ENCODE data around the gene SCG3. TPM values are rescaled to one million over a fixed set of nuclear protein-coding genes. Genes with fewer than 3 reads are reported as not detected.

SCG3 gene
- total and polyA plus RNA-seq, 2 of the 13 experiments (the other 11 are each of a cell fraction or from before 2014, with no cell fraction given), result not detected

DNA sequence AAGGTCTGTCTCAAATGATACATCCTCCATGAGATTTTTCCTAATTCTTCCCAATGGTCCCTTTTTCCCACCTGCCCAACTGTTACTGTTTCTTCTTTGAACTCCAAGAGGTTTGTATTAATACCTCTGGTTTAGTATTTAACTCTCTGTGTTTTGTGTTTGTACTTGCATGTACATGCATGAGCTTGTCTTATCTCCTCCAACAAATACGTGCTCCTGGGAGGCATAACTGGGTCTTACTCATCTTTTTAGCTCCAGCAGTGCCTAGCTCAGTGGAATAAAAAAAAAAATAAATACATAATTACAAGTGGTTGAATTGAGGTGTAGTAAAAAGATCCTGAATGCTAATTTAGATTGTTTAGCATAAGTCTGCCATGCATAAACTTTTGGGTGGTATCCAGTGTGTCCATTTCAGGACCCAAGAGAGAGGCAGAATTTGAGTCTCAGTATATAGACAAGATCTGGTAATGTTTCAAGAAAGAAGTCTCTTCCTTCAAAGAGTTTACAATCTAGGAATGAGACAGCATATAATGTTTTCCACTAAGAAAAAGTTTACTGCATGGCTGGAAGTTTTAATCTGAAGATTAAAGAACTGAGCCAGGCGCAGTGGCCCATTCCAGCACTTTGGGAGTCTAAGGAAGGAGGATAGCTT, 57.9 kb downstream of the SCG3 start:
- Histone ChIP-seq H3K9me3 (ENCODE audit: low read length) (no peaks in the 10 kb centered on the region), H2AFZ (ENCODE audit: low read length) (no peak overlapping the region), H3K27me3 (ENCODE audit: control insufficient read depth in 1 of 2, insufficient read depth in 2 of 2, low read length in 2 of 2) (peaks cover 0 to 38% of the 10 kb centered on the region in 2 experiments; a peak in 3 of 5 replicates), H3K4me3 (replicated peaks in 1 of 3; ENCODE audit: insufficient read depth in 1 of 3, low read depth in 2 of 3, low read length in 3 of 3) (no peak overlapping the region), H3K4me1 (ENCODE audit: insufficient read depth, low read length) (no peaks in the 10 kb centered on the region), H3K79me2 (ENCODE audit: insufficient read depth, low read length) (no peaks in the 10 kb centered on the region), H3K36me3 (replicated peaks in 1 of 2; ENCODE audit: control insufficient read depth in 1 of 2, insufficient read depth in 2 of 2, low read length in 2 of 2) (no peaks in the 10 kb centered on the region), H4K20me1 (ENCODE audit: insufficient read depth, low read length) (no peaks in the 10 kb centered on the region), H3K9ac (ENCODE audit: insufficient read depth, low read depth, low read length) (no peak overlapping the region), H3K4me2 (ENCODE audit: low read depth, low read length) (no peak overlapping the region), H3K27ac (ENCODE audit: extremely low read length, insufficient read depth, low read length) (no peak overlapping the region)
- DNase-seq (ENCODE audit: low spot score) (no peak), FAIRE-seq (no peak), ATAC-seq (no peak)
- WGBS (ENCODE audit: low lambda C conversion rate), result 43% methylated on average over 2 of the region's 2 CpGs
- TF ChIP-seq BHLHE40 (IDR thresholded peaks at IDR 0.05; ENCODE audit: low read length), result no peak
- no peak for TF ChIP-seq ZNF605 (CRISPR knock-in tag; IDR thresholded peaks at IDR 0.05)
- TF ChIP-seq, protein P1, sequence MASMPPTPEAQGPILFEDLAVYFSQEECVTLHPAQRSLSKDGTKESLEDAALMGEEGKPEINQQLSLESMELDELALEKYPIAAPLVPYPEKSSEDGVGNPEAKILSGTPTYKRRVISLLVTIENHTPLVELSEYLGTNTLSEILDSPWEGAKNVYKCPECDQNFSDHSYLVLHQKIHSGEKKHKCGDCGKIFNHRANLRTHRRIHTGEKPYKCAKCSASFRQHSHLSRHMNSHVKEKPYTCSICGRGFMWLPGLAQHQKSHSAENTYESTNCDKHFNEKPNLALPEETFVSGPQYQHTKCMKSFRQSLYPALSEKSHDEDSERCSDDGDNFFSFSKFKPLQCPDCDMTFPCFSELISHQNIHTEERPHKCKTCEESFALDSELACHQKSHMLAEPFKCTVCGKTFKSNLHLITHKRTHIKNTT (CRISPR knock-in tag; IDR thresholded peaks at IDR 0.05), result no peak
- no peak for TF ChIP-seq SIN3B (IDR thresholded peaks at IDR 0.05; ENCODE audit: low read length)
- no peak for TF ChIP-seq ZNF746 (CRISPR knock-in tag; IDR thresholded peaks at IDR 0.05)
- TF ChIP-seq, protein P2, sequence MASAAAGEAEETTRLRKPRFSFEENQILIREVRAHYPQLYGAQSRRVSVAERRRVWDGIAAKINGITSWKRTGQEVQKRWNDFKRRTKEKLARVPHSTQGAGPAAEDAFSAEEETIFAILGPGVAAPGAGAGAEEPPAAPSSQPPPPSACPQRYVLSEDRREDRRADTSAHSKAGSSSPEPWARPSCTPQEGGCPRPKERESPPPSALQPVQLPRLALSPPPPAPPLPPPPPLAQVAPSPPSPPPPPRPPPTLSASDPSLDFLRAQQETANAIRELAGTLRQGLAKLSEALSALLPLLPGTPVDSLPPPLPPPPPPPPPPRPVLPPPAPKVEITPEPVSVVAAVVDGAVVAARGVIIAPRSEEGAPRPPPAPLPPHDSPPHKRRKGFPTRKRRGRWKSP (CRISPR knock-in tag; IDR thresholded peaks at IDR 0.05), result no peak
- no peak for TF ChIP-seq ZBTB7B (CRISPR knock-in tag; IDR thresholded peaks at IDR 0.05)
- TF ChIP-seq, protein P3, sequence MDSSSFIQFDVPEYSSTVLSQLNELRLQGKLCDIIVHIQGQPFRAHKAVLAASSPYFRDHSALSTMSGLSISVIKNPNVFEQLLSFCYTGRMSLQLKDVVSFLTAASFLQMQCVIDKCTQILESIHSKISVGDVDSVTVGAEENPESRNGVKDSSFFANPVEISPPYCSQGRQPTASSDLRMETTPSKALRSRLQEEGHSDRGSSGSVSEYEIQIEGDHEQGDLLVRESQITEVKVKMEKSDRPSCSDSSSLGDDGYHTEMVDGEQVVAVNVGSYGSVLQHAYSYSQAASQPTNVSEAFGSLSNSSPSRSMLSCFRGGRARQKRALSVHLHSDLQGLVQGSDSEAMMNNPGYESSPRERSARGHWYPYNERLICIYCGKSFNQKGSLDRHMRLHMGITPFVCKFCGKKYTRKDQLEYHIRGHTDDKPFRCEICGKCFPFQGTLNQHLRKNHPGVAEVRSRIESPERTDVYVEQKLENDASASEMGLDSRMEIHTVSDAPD (CRISPR knock-in tag; IDR thresholded peaks at IDR 0.05), result no peak
- TF ChIP-seq ZNF572 (CRISPR knock-in tag; IDR thresholded peaks at IDR 0.05), result no peak
- TF ChIP-seq MED8 (CRISPR knock-in tag; IDR thresholded peaks at IDR 0.05; ENCODE audit: insufficient replicate concordance), result no peak
- no peak for TF ChIP-seq RBAK (CRISPR knock-in tag; IDR thresholded peaks at IDR 0.05)
- no peak for TF ChIP-seq ZNF790 (CRISPR knock-in tag; IDR thresholded peaks at IDR 0.05; ENCODE audit: borderline replicate concordance)
- TF ChIP-seq, protein P4, sequence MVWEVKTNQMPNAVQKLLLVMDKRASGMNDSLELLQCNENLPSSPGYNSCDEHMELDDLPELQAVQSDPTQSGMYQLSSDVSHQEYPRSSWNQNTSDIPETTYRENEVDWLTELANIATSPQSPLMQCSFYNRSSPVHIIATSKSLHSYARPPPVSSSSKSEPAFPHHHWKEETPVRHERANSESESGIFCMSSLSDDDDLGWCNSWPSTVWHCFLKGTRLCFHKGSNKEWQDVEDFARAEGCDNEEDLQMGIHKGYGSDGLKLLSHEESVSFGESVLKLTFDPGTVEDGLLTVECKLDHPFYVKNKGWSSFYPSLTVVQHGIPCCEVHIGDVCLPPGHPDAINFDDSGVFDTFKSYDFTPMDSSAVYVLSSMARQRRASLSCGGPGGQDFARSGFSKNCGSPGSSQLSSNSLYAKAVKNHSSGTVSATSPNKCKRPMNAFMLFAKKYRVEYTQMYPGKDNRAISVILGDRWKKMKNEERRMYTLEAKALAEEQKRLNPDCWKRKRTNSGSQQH (CRISPR knock-in tag; IDR thresholded peaks at IDR 0.05; ENCODE audit: low read depth), result no peak
- TF ChIP-seq JUN (CRISPR knock-in tag; IDR thresholded peaks at IDR 0.05), result no peak
- TF ChIP-seq ZNF136 (CRISPR knock-in tag; IDR thresholded peaks at IDR 0.05; ENCODE audit: low read depth), result no peak
- no peak for TF ChIP-seq ZNF556 (CRISPR knock-in tag; IDR thresholded peaks at IDR 0.05; ENCODE audit: borderline replicate concordance)
- no peak for TF ChIP-seq ZNF772 (CRISPR knock-in tag; IDR thresholded peaks at IDR 0.05)
- TF ChIP-seq ZNF839 (CRISPR knock-in tag; IDR thresholded peaks at IDR 0.05; ENCODE audit: borderline replicate concordance), result no peak
- TF ChIP-seq, protein P5, sequence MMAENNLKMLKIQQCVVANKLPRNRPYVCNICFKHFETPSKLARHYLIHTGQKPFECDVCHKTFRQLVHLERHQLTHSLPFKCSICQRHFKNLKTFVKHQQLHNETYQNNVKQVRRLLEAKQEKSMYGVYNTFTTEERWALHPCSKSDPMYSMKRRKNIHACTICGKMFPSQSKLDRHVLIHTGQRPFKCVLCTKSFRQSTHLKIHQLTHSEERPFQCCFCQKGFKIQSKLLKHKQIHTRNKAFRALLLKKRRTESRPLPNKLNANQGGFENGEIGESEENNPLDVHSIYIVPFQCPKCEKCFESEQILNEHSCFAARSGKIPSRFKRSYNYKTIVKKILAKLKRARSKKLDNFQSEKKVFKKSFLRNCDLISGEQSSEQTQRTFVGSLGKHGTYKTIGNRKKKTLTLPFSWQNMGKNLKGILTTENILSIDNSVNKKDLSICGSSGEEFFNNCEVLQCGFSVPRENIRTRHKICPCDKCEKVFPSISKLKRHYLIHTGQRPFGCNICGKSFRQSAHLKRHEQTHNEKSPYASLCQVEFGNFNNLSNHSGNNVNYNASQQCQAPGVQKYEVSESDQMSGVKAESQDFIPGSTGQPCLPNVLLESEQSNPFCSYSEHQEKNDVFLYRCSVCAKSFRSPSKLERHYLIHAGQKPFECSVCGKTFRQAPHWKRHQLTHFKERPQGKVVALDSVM (CRISPR knock-in tag; IDR thresholded peaks at IDR 0.05), result no peak
- in situ Hi-C loops (cut with HindIII; ENCODE audit: extremely low pct_ligation_motif_present, low pct_unique_long_range_greater_than_20kb) (no loop called here), intact Hi-C loops (cut with micrococcal nuclease; ENCODE audit: unreplicated experiment) (no loop called here)
- POLR2A ChIA-PET, result no interaction called here
- CTCF ChIA-PET (ENCODE audit: low intra/inter-chr PET ratio, low total read pairs), result no interaction called here
- BruUV-seq (replicated peaks), result no TSS peak
